Activated gamma-delta T cell treated with anti-CD3 and anti-CD28 coated beads, Interleukin-2, amount 50 U/mL, for 16 hours (primary cell): ENCODE results near the gene GTPBP10.

Experiments
- DNase-seq: peaks from one replicate; pipeline ENCODE4 v3.0.0-alpha.2; 2020; ENCODE audit warnings: low read depth

Gene GTPBP10

GRCh38 chr7:90433221-90433620, 86.7 kb downstream of the GTPBP10 start:
- DNase-seq, result no peak
